OCI-LY3 (cell line): ENCODE measurements around the gene TAGAP.
A peak's percentile ranks its signal among the peaks of the same experiment; 100 is the strongest.

Source experiments
- H2AFZ ChIP-seq: fragments of 200-600, 300-600 bp; shearing (Covaris generic); 2 replicates; pipeline ENCODE4 v1.6.0; 2014; ENCODE audit warnings: antibody characterized with exemption, low read depth, low read length
- H3K27ac ChIP-seq: fragments of 200-600, 300-600 bp; sonication (generic); 2 replicates; pipeline ENCODE4 v1.5.1; 2014; ENCODE audit warnings: mild to moderate bottlenecking, low read length, moderate library complexity, mixed read lengths
- H3K27me3 ChIP-seq: fragments of 200-600, 300-600 bp; sonication (generic); 2 replicates; pipeline ENCODE4 v1.6.1; 2014; ENCODE audit warnings: low read depth, low read length, mixed read lengths
- H3K36me3 ChIP-seq: fragments of 200-600, 300-600 bp; sonication (generic); replicated peaks from 2 replicates; pipeline ENCODE3; 2014; ENCODE audit warnings: low read depth, low read length, mixed read lengths
- H3K4me1 ChIP-seq: fragments of 300-600, 200-600 bp; sonication (generic); 2 replicates; pipeline ENCODE4 v1.6.1; 2014; ENCODE audit warnings: low read length, mixed read lengths
- H3K4me2 ChIP-seq: fragments of 200-600, 300-600 bp; sonication (generic); 2 replicates; pipeline ENCODE4 v1.6.1; 2014; ENCODE audit warnings: low read length, mixed read lengths
- H3K4me3 ChIP-seq: fragments of 300-600, 200-600 bp; sonication (generic); 2 replicates; pipeline ENCODE4 v1.5.1; 2014; ENCODE audit warnings: antibody characterized with exemption, mild to moderate bottlenecking, low read length, moderate library complexity
- H3K79me2 ChIP-seq: fragments of 300-600, 200-600 bp; shearing (Covaris generic); 2 replicates; pipeline ENCODE4 v1.6.1; 2014; ENCODE audit warnings: mild to moderate bottlenecking, low read length, mixed read lengths
- H3K9ac ChIP-seq: fragments of 300-600, 200-600 bp; shearing (Covaris generic); 2 replicates; pipeline ENCODE4 v1.6.0; 2014; ENCODE audit warnings: mild to moderate bottlenecking, low read length, moderate library complexity
- H3K9me3 ChIP-seq: fragments of 200-600, 300-600 bp; shearing (Covaris generic); 2 replicates; pipeline ENCODE4 v1.6.1; 2014; ENCODE audit warnings: low read length, mixed read lengths; ENCODE audit not compliant: insufficient read depth
- H4K20me1 ChIP-seq: fragments of 200-600, 300-600 bp; sonication (generic); 2 replicates; pipeline ENCODE4 v1.6.1; 2016; ENCODE audit warnings: low read length, mixed read lengths; ENCODE audit not compliant: insufficient read depth
- CTCF ChIP-seq: fragments of 200-600, 300-600 bp; sonication (generic); IDR thresholded peaks from 2 replicates; pipeline ENCODE4 v1.5.1; 2014; ENCODE audit warnings: antibody characterized with exemption, low read length, low read depth
- EZH2phosphoT487 ChIP-seq: fragments of 200-600 bp; shearing (Covaris generic); IDR thresholded peaks from 2 replicates; pipeline ENCODE4 v1.6.1; 2018; ENCODE audit warnings: antibody characterized with exemption, mixed run types, low read depth

The TAGAP gene

DNA sequence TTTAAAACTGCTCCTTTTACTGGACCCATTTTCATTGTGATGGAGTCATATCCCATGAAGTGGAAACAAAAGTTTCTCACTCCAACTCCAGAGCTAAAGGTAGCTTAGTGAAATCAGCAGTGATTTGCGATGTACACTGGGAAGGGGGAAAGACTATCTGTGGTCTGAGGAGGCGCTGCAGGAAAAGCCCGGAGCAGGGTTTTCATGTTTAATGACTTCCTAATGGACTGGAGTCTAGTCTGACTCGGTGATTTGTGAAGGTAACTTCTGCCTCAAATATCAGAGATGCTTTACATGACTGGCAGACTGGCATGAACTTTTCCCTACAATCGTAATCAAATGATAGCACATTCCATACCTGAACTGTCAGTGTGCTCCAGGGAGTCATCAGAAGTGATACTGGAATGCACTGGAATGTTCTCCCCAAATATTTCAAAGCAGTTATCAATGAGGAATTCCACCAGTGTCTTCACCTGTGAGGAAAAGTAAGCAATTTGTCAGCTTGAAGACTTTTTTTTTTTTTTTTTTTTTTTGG lies 7.0 kb downstream of the TAGAP start:
- peak overlapping the region; percentile 100 for H3K27ac ChIP-seq
- H3K4me2 ChIP-seq: peak overlapping the region; percentile 94
- H3K36me3 ChIP-seq: peaks cover 65% of the 10 kb centered on the region
- peak overlapping the region; percentile 91 for H3K9ac ChIP-seq
- no peaks in the 10 kb centered on the region for H3K27me3 ChIP-seq
- no peak for TF ChIP-seq EZH2phosphoT487
- no peak for TF ChIP-seq CTCF
- H3K9me3 ChIP-seq: no peaks in the 10 kb centered on the region
- H4K20me1 ChIP-seq: peaks cover 16% of the 10 kb centered on the region
- H3K4me1 ChIP-seq: peaks cover 96% of the 10 kb centered on the region
- no peak overlapping the region for H2AFZ ChIP-seq
- H3K4me3 ChIP-seq: peak overlapping the region; percentile 66
- peaks cover 53% of the 10 kb centered on the region for H3K79me2 ChIP-seq

DNA sequence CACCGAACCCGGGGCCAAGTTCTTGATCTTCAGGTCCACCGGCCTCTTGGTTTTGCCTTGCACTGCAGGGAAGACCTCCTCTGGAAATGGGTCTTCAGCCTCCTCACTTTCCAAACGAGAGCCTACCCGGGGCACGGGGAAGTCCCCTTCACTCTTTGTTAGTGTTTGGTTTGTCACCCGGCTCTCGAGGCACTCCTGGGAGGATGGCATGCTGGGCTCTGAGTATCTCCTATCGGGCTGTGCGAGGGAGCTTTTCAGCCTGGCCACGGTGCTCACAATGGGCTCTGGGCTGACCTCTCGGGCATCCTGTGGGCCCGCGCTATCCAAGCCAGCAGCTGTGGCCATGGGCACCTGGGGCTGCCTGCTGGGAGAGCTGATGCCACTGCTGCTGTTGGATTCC lies 8.1 kb downstream of the TAGAP start:
- TF ChIP-seq CTCF (no peak), EZH2phosphoT487 (no peak)
- H3K4me1 ChIP-seq: peaks cover 87% of the 10 kb centered on the region
- H3K9ac ChIP-seq: no peak overlapping the region

GRCh38 chr6:159035891-159036290 lies 8.9 kb downstream of the TAGAP start:
- H3K79me2 ChIP-seq: peaks cover 34% of the 10 kb centered on the region
- TF ChIP-seq EZH2phosphoT487: no peak
- TF ChIP-seq CTCF: no peak
- peaks cover 16% of the 10 kb centered on the region for H4K20me1 ChIP-seq
- H3K36me3 ChIP-seq: peaks cover 48% of the 10 kb centered on the region
- no peaks in the 10 kb centered on the region for H3K27me3 ChIP-seq
- H3K9me3 ChIP-seq: no peaks in the 10 kb centered on the region
- H3K4me3 ChIP-seq: no peak overlapping the region
- H3K9ac ChIP-seq: no peak overlapping the region
- H2AFZ ChIP-seq: no peak overlapping the region
- peaks cover 79% of the 10 kb centered on the region for H3K4me1 ChIP-seq
- no peak overlapping the region; the same call in 1 of the 2 replicates for H3K27ac ChIP-seq
- no peak overlapping the region for H3K4me2 ChIP-seq

More for the DNA sequence above, 8.1 kb downstream of the TAGAP start:
- H3K4me3 ChIP-seq: no peak overlapping the region
- 0 out of 2 replicates have a peak overlapping the region, but pooled peaks have one; percentile 12 for H3K4me2 ChIP-seq
- peaks cover 41% of the 10 kb centered on the region for H3K79me2 ChIP-seq
- H3K27ac ChIP-seq: peak overlapping the region; percentile 56; the same call in 1 of the 2 replicates
- H3K9me3 ChIP-seq: no peaks in the 10 kb centered on the region
- peaks cover 16% of the 10 kb centered on the region for H4K20me1 ChIP-seq
- H2AFZ ChIP-seq: no peak overlapping the region
- H3K36me3 ChIP-seq: peaks cover 56% of the 10 kb centered on the region
- H3K27me3 ChIP-seq: no peaks in the 10 kb centered on the region

DNA sequence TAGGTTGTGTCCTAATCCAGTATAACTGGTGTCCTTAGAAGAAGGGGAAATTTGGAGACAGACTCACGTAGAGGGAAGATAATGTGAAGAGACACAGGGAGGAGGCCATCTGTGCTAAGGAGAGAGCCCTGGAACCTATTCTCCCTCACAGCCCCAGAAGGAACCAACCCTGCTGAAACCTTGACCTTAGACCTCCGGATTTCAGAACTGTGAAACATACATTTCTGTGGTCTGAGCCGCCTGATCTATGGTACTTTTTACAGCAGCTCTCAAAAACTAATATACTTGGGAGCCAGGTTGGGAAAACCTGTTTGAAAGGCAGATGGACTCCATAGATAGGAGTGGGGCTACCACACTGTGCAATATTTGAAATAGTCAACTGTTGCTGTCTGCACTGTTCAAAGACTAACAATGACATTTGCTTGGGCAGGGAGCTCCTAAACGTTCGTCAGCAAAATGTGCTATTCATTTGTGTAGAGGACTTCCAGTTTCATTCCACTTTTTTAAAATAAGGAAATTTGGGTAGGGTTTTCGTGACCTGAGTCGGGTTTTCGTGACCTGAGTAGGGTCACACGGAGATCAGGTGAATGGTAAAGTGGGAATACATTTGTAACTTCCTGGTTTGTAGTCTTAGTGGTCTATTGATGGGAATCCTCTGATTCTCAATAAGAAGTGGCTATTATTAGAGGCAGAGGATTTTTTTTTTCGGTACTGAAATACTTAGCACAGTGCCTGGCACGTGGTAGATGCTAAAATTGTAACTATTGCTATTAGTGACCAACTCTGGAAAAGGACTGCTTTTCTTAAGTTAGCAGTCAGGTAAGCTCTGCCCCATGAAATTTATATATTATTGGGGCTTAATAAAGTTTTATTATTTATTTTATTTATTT lies 11.4 kb downstream of the TAGAP start:
- Histone ChIP-seq H3K4me3 (no peak overlapping the region), H4K20me1 (peaks cover 16% of the 10 kb centered on the region), H2AFZ (no peak overlapping the region), H3K4me2 (peak overlapping the region; percentile 32), H3K27ac (peak overlapping the region; percentile 73), H3K27me3 (no peaks in the 10 kb centered on the region), H3K9me3 (no peaks in the 10 kb centered on the region), H3K79me2 (peaks cover 31% of the 10 kb centered on the region), H3K36me3 (peaks cover 38% of the 10 kb centered on the region), H3K4me1 (peaks cover 55% of the 10 kb centered on the region), H3K9ac (no peak overlapping the region; the same call in 1 of the 2 replicates)
- TF ChIP-seq EZH2phosphoT487: no peak
- TF ChIP-seq CTCF: no peak
